ENCODE results near the gene PXT1.

Gene PXT1

DNA sequence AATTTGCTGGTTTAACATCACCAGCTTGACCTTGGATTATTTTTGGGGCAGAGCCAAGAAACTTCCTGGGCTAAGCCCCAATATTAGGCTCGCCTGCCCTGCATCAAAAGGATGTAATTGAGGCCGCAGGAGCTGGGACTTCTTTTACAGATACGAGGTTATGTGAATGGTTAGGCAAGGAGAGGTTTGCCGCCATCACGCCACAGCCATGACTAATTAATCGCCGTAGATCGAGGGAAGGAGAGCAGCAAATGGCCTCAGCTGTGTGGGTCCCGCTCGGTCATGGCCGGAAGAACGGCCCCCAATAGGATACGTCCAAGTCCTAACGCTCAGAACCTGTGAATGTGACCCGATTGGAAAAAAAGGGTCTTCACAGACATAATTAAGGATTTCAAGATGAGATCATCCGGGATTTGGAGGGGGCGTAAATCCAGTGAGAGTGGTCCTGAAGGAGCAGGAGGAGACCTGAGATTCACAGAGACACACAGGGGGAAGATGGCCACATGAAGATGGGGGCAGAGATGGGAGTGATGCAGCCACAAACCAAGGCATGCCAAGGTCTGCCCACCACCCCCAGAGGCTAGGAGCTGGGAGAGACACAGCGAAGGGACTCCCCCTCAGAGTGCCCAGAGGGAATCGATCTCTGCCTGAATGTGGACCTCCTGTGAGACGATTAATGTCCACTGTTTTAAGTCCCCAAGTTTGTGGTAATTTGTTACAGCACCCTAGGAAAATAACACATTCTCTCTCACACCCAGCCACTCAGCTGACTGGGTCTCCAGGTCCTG lies 96.0 kb downstream of the PXT1 start:
- DNase-seq (ENCODE audit: low read depth in 3 of 3) = no peak

DNA sequence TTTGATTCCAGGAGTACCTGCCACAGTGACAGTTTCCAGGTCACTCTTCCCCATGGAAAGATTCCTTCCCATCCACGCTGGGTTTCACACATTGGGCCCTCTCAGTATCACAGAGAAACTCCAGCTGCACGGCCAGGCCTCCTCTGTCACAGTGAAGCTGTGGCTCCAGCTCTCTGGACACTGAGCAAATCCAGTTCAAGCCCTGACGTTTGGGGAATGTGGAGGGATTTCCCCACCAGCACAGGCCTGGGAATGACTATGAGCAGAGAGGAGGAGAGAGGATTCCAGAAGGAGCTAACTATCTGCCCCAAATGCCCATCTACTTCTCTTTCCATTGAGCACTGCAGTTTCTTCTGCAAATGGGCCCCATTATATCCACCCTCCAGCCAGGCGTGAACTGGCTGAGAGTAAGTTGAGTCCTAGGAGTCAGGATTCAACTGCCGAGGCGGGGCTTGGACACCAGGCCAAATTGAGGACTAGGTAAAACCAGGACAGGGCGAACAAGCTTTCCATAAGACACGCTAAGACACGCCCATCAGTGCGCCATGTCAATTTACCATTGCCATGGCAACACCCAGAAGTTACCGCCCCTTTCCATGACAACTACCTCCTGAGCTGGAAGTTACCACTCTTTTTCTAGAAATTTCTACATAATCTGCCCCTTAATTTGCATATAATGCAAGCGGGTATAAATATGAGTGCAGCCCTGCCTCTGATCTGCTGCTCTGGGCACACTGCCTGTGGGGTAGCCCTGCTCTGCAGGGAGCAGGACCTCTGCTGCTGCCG lies 96.8 kb downstream of the PXT1 start:
- DNase-seq (ENCODE audit: low read depth in 3 of 3) = no peak

DNA sequence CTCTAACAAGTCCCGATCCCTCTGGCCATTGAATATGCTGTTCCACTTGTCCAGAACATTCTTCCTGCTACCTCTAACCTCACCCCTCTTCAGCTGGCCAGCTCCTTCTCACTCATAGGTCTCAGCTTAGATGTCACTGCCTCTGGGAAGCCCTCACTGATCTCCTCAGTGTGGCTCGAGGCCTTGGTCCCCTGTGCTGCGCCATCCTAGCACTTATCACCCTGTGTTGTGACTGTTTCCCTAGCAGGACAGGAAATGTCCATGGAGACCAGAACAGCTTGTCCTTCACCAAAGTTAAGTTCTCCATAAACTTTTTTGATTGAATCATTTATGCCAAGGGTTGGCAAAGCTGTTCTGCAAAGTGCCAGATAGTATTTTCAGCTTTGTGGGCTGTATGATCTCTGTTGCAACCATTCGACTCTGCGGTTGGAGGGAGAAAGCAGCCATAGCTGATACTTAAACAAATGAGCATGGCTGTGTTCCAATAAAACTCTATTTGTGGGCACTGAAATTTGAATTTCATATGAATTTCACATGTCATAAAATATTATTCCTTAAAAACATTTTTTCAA lies 99.5 kb downstream of the PXT1 start:
- no peak for DNase-seq (ENCODE audit: low read depth in 3 of 3)

DNA sequence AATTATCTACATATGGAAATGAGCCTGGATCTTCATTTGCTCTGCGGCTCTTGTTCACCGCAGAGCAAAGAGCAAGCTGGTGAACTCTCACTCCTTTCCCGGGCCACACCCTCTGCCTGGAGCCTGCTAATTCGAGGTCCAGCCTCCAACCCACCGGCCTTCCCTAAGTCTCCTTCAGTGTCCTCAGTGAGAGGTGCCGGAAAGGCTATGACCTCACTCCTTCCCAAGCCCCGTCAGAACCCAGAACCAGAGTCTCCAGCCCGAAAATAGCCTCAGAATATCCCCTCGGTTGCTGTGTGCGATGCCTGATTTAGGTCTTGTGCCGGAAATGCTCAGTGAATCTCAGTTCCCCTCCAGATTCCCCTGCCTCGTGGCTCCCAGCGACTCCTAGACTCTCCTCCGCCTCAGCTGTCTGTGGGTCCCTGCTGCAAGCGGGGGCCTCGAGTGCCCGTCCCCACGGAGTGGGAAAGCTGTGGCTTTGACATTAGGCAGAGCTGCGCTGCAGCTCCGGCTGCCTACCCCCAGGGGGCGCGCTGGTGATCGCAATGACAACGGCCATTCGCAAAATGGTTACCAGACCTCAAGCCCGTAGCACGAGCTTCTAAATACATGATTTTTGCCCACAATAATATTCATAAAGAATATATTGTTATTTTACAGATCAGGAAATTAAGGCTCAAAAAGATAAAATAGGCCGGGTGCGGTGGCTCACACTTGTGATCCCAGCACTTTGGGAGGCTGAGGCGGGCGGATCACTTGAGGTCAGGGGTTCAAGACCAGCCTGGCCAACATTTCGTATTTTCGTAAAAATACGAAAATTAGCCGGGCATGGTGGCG lies 101.8 kb downstream of the PXT1 start:
- peak; percentile 54 to 59 (median 59) for DNase-seq (ENCODE audit: low read depth in 3 of 3)
